K562 (cell line): ENCODE measurements around the gene SERPINH1. TPM values are rescaled to one million over a fixed set of nuclear protein-coding genes. Genes with fewer than 3 reads are reported as not detected.

Experiments
- CEBPG ChIP-seq, 3 experiments: fragments of 200-800 bp in 1 of 3; sonication (Bioruptor generic) in 1 of 3; sonication (generic) in 1 of 3; formaldehyde crosslinking in 1 of 3; IDR thresholded peaks in 2 of 3; conservative IDR thresholded peaks in 1 of 3; 2 replicates each; pipeline versions ENCODE4 v1.6.1 to v1.8.0; 2016 to 2022; ENCODE audit warnings: missing compliant biosample characterization in 2 of 3, missing genetic modification characterization in 2 of 3, mild to moderate bottlenecking in 1 of 3, missing genetic modification reagents in 1 of 3
- CREM ChIP-seq: IDR thresholded peaks from 2 replicates; pipeline ENCODE4 v1.6.1; 2014; ENCODE audit warnings: antibody characterized with exemption, low read depth
- ERF ChIP-seq: fragments of 450-650 bp; formaldehyde crosslinking; IDR thresholded peaks from 2 replicates; pipeline ENCODE4 v1.4.0; 2020; ENCODE audit warnings: mild to moderate bottlenecking, mixed read lengths
- ETV6 ChIP-seq, 3 experiments: fragments of 150-350 bp in 1 of 3; sonication (generic) in 1 of 3; formaldehyde crosslinking in 1 of 3; IDR thresholded peaks; 2 replicates each; pipeline versions ENCODE4 v1.6.1 to v1.8.0; 2014 to 2022; ENCODE audit warnings: borderline replicate concordance in 2 of 3, low read depth in 2 of 3, antibody characterized with exemption in 1 of 3, low read length in 1 of 3, mild to moderate bottlenecking in 1 of 3, missing genetic modification reagents in 1 of 3
- HNRNPLL ChIP-seq: fragments of 200-400 bp; formaldehyde crosslinking; IDR thresholded peaks from 2 replicates; pipeline ENCODE4 v1.6.1; 2017; ENCODE audit warnings: low read length, low read depth, mild to moderate bottlenecking; ENCODE audit not compliant: poor library complexity, severe bottlenecking
- IFI16 ChIP-seq: fragments of 250-450 bp; sonication (Bioruptor Pico); IDR thresholded peaks from 2 replicates; pipeline ENCODE4 v2.1.2; 2022; ENCODE audit warnings: mild to moderate bottlenecking, inconsistent platforms
- MAFG ChIP-seq: fragments of 450-650 bp; conservative IDR thresholded peaks from 2 replicates; pipeline ENCODE4 v1.6.1; 2016; ENCODE audit warnings: missing genetic modification characterization, missing compliant biosample characterization
- MAFK ChIP-seq: IDR thresholded peaks from 2 replicates; pipeline ENCODE4 v1.6.1; 2011; ENCODE audit warnings: low read length, improper control_type of control experiment
- MCM5 ChIP-seq: fragments of 450-650 bp; IDR thresholded peaks from 2 replicates; pipeline ENCODE4 v1.6.1; 2016; ENCODE audit warnings: low read depth
- MXD1 ChIP-seq: fragments of 250-450 bp; sonication (Bioruptor Pico); IDR thresholded peaks from 2 replicates; pipeline ENCODE4 v1.8.0; 2021; ENCODE audit warnings: borderline replicate concordance, mild to moderate bottlenecking, moderate library complexity; ENCODE audit not compliant: poor library complexity, severe bottlenecking
- MYNN ChIP-seq, 2 experiments: sonication (generic); formaldehyde crosslinking in 1 of 2; IDR thresholded peaks; 2 replicates each; pipeline versions ENCODE4 v1.5.0 to v1.6.1; 2016 to 2020; ENCODE audit warnings: antibody characterized with exemption in 1 of 2, missing genetic modification reagents in 1 of 2
- NFYB ChIP-seq: IDR thresholded peaks from 2 replicates; pipeline ENCODE4 v1.6.1; 2011; ENCODE audit warnings: mild to moderate bottlenecking, moderate library complexity; ENCODE audit not compliant: insufficient read length; ENCODE audit errors: extremely low read depth
- RNF219 ChIP-seq: fragments of 250-450 bp; sonication (Bioruptor Pico); IDR thresholded peaks from 2 replicates; pipeline ENCODE4 v1.5.0; 2022; ENCODE audit warnings: mild to moderate bottlenecking
- SIN3A ChIP-seq, 2 experiments: fragments of 150-350 bp in 1 of 2; IDR thresholded peaks; 2 replicates each; pipeline ENCODE4 v1.6.1; 2011 to 2016; ENCODE audit warnings: borderline replicate concordance in 2 of 2, low read depth in 2 of 2, low read length in 2 of 2, mild to moderate bottlenecking in 2 of 2, moderate library complexity in 2 of 2; ENCODE audit not compliant: control insufficient read depth in 1 of 2
- XRCC3 ChIP-seq: fragments of 450-650 bp; IDR thresholded peaks from 2 replicates; pipeline ENCODE4 v1.6.1; 2017; ENCODE audit warnings: mild to moderate bottlenecking, moderate library complexity
- ZHX1 ChIP-seq: fragments of 150-350 bp; conservative IDR thresholded peaks from 2 replicates; pipeline ENCODE4 v1.6.1; 2014; ENCODE audit warnings: low read length
- ZKSCAN3 ChIP-seq: fragments of 250-450 bp; sonication (Bioruptor Pico); IDR thresholded peaks from 2 replicates; pipeline ENCODE4 v1.4.0; 2020
- ZNF124 ChIP-seq: sonication (generic); formaldehyde crosslinking; IDR thresholded peaks from 2 replicates; pipeline ENCODE4 v1.8.1; 2022; ENCODE audit warnings: missing genetic modification reagents
- ZNF175 ChIP-seq: fragments of 200-800 bp; sonication (Bioruptor generic); IDR thresholded peaks from 2 replicates; pipeline ENCODE4 v1.6.1; 2016; ENCODE audit warnings: low read depth, mild to moderate bottlenecking, missing genetic modification characterization, missing compliant biosample characterization
- ZNF3 ChIP-seq: fragments of 250-450 bp; sonication (Bioruptor Pico); IDR thresholded peaks from 2 replicates; pipeline ENCODE4 v1.5.0; 2021; ENCODE audit warnings: mild to moderate bottlenecking, moderate library complexity
- ZNF311 ChIP-seq: fragments of 250-450 bp; sonication (Bioruptor Pico); IDR thresholded peaks from 2 replicates; pipeline ENCODE4 v1.4.0; 2020; ENCODE audit warnings: mild to moderate bottlenecking, moderate library complexity
- ZNF551 ChIP-seq: fragments of 250-450 bp; sonication (Bioruptor Pico); IDR thresholded peaks from 2 replicates; pipeline ENCODE4 v1.5.0; 2021; ENCODE audit warnings: mild to moderate bottlenecking, moderate library complexity
- polyA plus RNA-seq, 8 experiments: library from polyadenylated mRNA; depleted of rRNA in 4 of 8; stranded (reverse) in 5 of 8; unstranded in 3 of 8; fragments of >200 nt; fragmentation: Nextera tagmentation in 2 of 8; fragmentation: Illumina TruSeq in 1 of 8; extraction: Ambion mirVana in 2 of 8; extraction: Trizol in 1 of 8; gene quantifications; 2 replicates each; pipeline versions ENCODE4 v1.2.1 to v1.2.3, GENCODE V29; 2011 to 2014; ENCODE audit warnings: inconsistent platforms in 1 of 8, missing spikeins in 1 of 8
- total RNA-seq, 7 experiments: library from RNA; depleted of rRNA in 6 of 7; stranded (reverse); fragments of >200 nt in 6 of 7; fragmentation: Illumina TruSeq in 2 of 7; extraction: Trizol in 2 of 7; gene quantifications; 2 replicates each; pipeline versions ENCODE4 v1.2.1 to v1.2.3, GENCODE V29; 2011 to 2021; ENCODE audit warnings: low replicate concordance in 1 of 7

SERPINH1 gene
- total and polyA plus RNA-seq, 9 of the 15 experiments (the other 6 are each of a cell fraction or from before 2014, with no cell fraction given), result 2.8 to 106 (median 67.9) TPM

GRCh38 chr11:75534259-75535069 is 27.6 kb upstream of the SERPINH1 start (continued):
- TF ChIP-seq ZKSCAN3 (CRISPR knock-in tag) (no peak), MAFG (tag) (peak; percentile 90), RNF219 (CRISPR knock-in tag) (no peak), ZHX1 (no peak), ETV6 (IDR thresholded peaks at IDR 0.05; ENCODE audit: borderline replicate concordance in 1 of 2, low read depth in 2 of 2, low read length in 1 of 2) (no peak), ETV6 (CRISPR knock-in tag; IDR thresholded peaks at IDR 0.05; ENCODE audit: borderline replicate concordance) (no peak), MXD1 (CRISPR knock-in tag) (no peak), ZNF124 (CRISPR knock-in tag) (no peak), MAFK (peak; percentile 62; the same call in 1 of the 2 replicates), SIN3A (IDR thresholded peaks at IDR 0.05; ENCODE audit: borderline replicate concordance in 2 of 2, control insufficient read depth in 1 of 2, low read depth in 2 of 2, low read length in 2 of 2) (peak in 1 of 2 experiments; percentile 4; a peak in 1 of 4 replicates), XRCC3 (no peak), MYNN (IDR thresholded peaks at IDR 0.05) (peak; percentile 88), MYNN (CRISPR knock-in tag; IDR thresholded peaks at IDR 0.05) (no peak), ZNF175 (CRISPR knock-in tag) (peak; percentile 72; the same call in 1 of the 2 replicates), ZNF3 (no peak), ZNF551 (no peak), IFI16 (no peak), ZNF311 (CRISPR knock-in tag) (no peak; the same call in 1 of the 2 replicates), MCM5 (no peak), HNRNPLL (no peak), NFYB (peak; percentile 21), ERF (no peak), CEBPG (CRISPR knock-in tag; IDR thresholded peaks at IDR 0.05) (no peak), CEBPG (tag; conservative IDR thresholded peaks at IDR 0.05 in 1 of 2, IDR thresholded peaks at IDR 0.05 in 1 of 2) (no peak), CREM (peak; percentile 61)
